ENCODE results near the gene PDZD2. TPM values are rescaled to one million over a fixed set of nuclear protein-coding genes. Genes with fewer than 3 reads are reported as not detected.

Gene PDZD2
- total and polyA plus RNA-seq, 2 experiments from 2014 or later = 8.3 to 16.9 TPM

DNA sequence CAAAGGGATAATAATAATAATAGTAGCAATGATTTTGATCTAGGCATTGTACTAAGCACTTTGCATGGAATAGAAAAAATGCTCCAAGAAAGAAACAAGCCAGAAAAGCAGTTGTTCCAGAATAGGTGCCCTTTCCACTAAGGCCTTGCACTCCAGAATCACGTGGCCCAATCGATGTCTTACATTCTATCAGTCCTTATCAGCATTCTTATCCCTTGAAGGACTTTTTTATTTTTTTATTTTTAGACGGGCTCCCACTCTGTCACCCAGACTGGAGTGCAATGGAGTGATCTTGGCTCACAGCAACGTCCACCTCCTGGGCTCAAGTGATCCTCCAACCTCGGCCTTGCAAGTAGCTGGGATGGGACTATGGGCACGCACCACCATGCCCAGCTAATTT is 36.5 kb downstream of the PDZD2 start:
- Histone ChIP-seq H3K27ac (ENCODE audit: low read depth) (no peak overlapping the region), H3K36me3 (ENCODE audit: insufficient read depth) (no peaks in the 10 kb centered on the region), H4K20me1 (replicated peaks; ENCODE audit: insufficient read depth) (no peaks in the 10 kb centered on the region), H3K27me3 (ENCODE audit: insufficient read depth) (no peaks in the 10 kb centered on the region), H2AFZ (no peak overlapping the region), H3K4me1 (ENCODE audit: insufficient read depth) (no peaks in the 10 kb centered on the region), H3K4me3 (no peak overlapping the region), H3K4me2 (no peak overlapping the region), H3K9me2 (ENCODE audit: insufficient read depth) (no peaks in the 10 kb centered on the region), H3K79me2 (replicated peaks; ENCODE audit: insufficient read depth) (no peaks in the 10 kb centered on the region; the same call in 1 of the 2 replicates), H3F3A (replicated peaks; ENCODE audit: low read depth) (no peaks in the 10 kb centered on the region)
- TF ChIP-seq, protein P1, sequence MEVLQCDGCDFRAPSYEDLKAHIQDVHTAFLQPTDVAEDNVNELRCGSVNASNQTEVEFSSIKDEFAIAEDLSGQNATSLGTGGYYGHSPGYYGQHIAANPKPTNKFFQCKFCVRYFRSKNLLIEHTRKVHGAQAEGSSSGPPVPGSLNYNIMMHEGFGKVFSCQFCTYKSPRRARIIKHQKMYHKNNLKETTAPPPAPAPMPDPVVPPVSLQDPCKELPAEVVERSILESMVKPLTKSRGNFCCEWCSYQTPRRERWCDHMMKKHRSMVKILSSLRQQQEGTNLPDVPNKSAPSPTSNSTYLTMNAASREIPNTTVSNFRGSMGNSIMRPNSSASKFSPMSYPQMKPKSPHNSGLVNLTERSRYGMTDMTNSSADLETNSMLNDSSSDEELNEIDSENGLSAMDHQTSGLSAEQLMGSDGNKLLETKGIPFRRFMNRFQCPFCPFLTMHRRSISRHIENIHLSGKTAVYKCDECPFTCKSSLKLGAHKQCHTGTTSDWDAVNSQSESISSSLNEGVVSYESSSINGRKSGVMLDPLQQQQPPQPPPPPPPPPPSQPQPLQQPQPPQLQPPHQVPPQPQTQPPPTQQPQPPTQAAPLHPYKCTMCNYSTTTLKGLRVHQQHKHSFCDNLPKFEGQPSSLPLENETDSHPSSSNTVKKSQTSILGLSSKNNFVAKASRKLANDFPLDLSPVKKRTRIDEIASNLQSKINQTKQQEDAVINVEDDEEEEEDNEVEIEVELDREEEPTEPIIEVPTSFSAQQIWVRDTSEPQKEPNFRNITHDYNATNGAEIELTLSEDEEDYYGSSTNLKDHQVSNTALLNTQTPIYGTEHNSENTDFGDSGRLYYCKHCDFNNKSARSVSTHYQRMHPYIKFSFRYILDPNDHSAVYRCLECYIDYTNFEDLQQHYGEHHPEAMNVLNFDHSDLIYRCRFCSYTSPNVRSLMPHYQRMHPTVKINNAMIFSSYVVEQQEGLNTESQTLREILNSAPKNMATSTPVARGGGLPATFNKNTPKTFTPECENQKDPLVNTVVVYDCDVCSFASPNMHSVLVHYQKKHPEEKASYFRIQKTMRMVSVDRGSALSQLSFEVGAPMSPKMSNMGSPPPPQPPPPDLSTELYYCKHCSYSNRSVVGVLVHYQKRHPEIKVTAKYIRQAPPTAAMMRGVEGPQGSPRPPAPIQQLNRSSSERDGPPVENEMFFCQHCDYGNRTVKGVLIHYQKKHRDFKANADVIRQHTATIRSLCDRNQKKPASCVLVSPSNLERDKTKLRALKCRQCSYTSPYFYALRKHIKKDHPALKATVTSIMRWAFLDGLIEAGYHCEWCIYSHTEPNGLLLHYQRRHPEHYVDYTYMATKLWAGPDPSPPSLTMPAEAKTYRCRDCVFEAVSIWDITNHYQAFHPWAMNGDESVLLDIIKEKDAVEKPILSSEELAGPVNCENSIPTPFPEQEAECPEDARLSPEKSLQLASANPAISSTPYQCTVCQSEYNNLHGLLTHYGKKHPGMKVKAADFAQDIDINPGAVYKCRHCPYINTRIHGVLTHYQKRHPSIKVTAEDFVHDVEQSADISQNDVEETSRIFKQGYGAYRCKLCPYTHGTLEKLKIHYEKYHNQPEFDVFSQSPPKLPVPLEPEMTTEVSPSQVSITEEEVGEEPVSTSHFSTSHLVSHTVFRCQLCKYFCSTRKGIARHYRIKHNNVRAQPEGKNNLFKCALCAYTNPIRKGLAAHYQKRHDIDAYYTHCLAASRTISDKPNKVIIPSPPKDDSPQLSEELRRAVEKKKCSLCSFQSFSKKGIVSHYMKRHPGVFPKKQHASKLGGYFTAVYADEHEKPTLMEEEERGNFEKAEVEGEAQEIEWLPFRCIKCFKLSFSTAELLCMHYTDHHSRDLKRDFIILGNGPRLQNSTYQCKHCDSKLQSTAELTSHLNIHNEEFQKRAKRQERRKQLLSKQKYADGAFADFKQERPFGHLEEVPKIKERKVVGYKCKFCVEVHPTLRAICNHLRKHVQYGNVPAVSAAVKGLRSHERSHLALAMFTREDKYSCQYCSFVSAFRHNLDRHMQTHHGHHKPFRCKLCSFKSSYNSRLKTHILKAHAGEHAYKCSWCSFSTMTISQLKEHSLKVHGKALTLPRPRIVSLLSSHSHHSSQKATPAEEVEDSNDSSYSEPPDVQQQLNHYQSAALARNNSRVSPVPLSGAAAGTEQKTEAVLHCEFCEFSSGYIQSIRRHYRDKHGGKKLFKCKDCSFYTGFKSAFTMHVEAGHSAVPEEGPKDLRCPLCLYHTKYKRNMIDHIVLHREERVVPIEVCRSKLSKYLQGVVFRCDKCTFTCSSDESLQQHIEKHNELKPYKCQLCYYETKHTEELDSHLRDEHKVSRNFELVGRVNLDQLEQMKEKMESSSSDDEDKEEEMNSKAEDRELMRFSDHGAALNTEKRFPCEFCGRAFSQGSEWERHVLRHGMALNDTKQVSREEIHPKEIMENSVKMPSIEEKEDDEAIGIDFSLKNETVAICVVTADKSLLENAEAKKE (CRISPR knock-in tag; IDR thresholded peaks at IDR 0.05) = no peak
- TF ChIP-seq STAT1 (IDR thresholded peaks at IDR 0.05; ENCODE audit: unreplicated experiment) (no peak), CREB1 (CRISPR knock-in tag; IDR thresholded peaks at IDR 0.05; ENCODE audit: low read depth) (no peak), EZH2phosphoT487 (IDR thresholded peaks at IDR 0.05; ENCODE audit: unreplicated experiment) (no peak), JUNB (IDR thresholded peaks at IDR 0.05; ENCODE audit: unreplicated experiment) (no peak), EZH2 (IDR thresholded peaks at IDR 0.05; ENCODE audit: low read depth, unreplicated experiment) (no peak), ZNF331 (CRISPR knock-in tag; IDR thresholded peaks at IDR 0.05; ENCODE audit: low read depth) (no peak), ZNF114 (CRISPR knock-in tag; IDR thresholded peaks at IDR 0.05) (no peak), POLR2AphosphoS5 (IDR thresholded peaks at IDR 0.05; ENCODE audit: low read depth) (no peak), NANOG (IDR thresholded peaks at IDR 0.05; ENCODE audit: borderline replicate concordance) (no peak)
- TF ChIP-seq, protein P2, sequence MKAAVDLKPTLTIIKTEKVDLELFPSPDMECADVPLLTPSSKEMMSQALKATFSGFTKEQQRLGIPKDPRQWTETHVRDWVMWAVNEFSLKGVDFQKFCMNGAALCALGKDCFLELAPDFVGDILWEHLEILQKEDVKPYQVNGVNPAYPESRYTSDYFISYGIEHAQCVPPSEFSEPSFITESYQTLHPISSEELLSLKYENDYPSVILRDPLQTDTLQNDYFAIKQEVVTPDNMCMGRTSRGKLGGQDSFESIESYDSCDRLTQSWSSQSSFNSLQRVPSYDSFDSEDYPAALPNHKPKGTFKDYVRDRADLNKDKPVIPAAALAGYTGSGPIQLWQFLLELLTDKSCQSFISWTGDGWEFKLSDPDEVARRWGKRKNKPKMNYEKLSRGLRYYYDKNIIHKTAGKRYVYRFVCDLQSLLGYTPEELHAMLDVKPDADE (IDR thresholded peaks at IDR 0.05) = no peak
- TF ChIP-seq, protein P3, sequence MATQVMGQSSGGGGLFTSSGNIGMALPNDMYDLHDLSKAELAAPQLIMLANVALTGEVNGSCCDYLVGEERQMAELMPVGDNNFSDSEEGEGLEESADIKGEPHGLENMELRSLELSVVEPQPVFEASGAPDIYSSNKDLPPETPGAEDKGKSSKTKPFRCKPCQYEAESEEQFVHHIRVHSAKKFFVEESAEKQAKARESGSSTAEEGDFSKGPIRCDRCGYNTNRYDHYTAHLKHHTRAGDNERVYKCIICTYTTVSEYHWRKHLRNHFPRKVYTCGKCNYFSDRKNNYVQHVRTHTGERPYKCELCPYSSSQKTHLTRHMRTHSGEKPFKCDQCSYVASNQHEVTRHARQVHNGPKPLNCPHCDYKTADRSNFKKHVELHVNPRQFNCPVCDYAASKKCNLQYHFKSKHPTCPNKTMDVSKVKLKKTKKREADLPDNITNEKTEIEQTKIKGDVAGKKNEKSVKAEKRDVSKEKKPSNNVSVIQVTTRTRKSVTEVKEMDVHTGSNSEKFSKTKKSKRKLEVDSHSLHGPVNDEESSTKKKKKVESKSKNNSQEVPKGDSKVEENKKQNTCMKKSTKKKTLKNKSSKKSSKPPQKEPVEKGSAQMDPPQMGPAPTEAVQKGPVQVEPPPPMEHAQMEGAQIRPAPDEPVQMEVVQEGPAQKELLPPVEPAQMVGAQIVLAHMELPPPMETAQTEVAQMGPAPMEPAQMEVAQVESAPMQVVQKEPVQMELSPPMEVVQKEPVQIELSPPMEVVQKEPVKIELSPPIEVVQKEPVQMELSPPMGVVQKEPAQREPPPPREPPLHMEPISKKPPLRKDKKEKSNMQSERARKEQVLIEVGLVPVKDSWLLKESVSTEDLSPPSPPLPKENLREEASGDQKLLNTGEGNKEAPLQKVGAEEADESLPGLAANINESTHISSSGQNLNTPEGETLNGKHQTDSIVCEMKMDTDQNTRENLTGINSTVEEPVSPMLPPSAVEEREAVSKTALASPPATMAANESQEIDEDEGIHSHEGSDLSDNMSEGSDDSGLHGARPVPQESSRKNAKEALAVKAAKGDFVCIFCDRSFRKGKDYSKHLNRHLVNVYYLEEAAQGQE (IDR thresholded peaks at IDR 0.05; ENCODE audit: unreplicated experiment) = no peak
- TF ChIP-seq, protein P4, sequence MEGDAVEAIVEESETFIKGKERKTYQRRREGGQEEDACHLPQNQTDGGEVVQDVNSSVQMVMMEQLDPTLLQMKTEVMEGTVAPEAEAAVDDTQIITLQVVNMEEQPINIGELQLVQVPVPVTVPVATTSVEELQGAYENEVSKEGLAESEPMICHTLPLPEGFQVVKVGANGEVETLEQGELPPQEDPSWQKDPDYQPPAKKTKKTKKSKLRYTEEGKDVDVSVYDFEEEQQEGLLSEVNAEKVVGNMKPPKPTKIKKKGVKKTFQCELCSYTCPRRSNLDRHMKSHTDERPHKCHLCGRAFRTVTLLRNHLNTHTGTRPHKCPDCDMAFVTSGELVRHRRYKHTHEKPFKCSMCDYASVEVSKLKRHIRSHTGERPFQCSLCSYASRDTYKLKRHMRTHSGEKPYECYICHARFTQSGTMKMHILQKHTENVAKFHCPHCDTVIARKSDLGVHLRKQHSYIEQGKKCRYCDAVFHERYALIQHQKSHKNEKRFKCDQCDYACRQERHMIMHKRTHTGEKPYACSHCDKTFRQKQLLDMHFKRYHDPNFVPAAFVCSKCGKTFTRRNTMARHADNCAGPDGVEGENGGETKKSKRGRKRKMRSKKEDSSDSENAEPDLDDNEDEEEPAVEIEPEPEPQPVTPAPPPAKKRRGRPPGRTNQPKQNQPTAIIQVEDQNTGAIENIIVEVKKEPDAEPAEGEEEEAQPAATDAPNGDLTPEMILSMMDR (conservative IDR thresholded peaks at IDR 0.05; ENCODE audit: low read depth in 2 of 2) = no peak
- Mint-ChIP-seq H3K36me3 (ENCODE audit: low read depth) (peaks cover 3% of the 10 kb centered on the region; the same call in 1 of the 3 replicates), H3K4me3 (no peak overlapping the region), H3K27me3 (ENCODE audit: insufficient read depth, low read depth, poor library complexity) (no peaks in the 10 kb centered on the region), H3K9me3 (peaks cover 3% of the 10 kb centered on the region; the same call in 1 of the 3 replicates), H3K4me1 (peaks cover 17% of the 10 kb centered on the region), H3K27ac (no peak overlapping the region)
- no peak for DNase-seq (ENCODE audit: low spot score)
- ATAC-seq = no peak

Measured in GM23338 (cell line).